ENCODE data around the gene NETO2. TPM values are rescaled to one million over a fixed set of nuclear protein-coding genes. Genes with fewer than 3 reads are reported as not detected.

NETO2 gene
- total and polyA plus RNA-seq, 4 donors = 0.20 to 1.6 (median 0.37) TPM

DNA sequence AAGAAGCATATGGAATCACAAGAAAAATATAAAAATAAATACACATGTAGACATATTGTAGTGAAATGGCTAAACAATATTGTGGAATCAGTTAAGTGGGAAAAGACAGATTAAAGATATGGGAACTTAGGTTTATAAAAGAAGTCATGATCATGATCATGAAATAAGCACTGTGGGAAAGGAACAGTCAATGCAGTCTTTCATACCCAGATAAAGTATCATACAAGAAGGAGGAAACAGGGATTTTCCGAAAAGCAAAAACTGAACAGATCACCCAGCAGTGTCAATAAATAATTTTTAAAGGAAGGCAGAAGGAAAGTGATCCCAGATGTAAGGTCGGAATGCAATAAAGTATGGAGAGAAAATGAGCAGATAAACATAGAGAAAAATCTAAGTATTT is 71.6 kb downstream of the NETO2 start:
- DNase-seq (ENCODE audit: low spot score) = no peak
- no peaks in the 10 kb centered on the region for H3K27me3 ChIP-seq (ENCODE audit: control insufficient read depth in 4 of 4, insufficient read depth in 4 of 4, low read length in 3 of 4)
- peaks cover 0 to 2% (median 0%) of the 10 kb centered on the region in 4 donors for H3K9me3 ChIP-seq (ENCODE audit: control insufficient read depth in 4 of 4, low read length in 3 of 4)
- H3K36me3 ChIP-seq (ENCODE audit: control insufficient read depth in 4 of 4, insufficient read depth in 3 of 4, low read depth in 1 of 4, low read length in 3 of 4) = no peaks in the 10 kb centered on the region
- WGBS = 86% methylated on average over 2 of the region's 2 CpGs
- H3K27ac ChIP-seq (ENCODE audit: low read depth in 1 of 2, low read length in 2 of 2) = no peak overlapping the region
- TF ChIP-seq CTCF (IDR thresholded peaks at IDR 0.05; ENCODE audit: low read depth, low read length, missing input control) (no peak), TAF1 (conservative IDR thresholded peaks at IDR 0.05) (no peak)
- H3K4me3 ChIP-seq (ENCODE audit: low read depth in 1 of 3, low read length in 3 of 3) = no peak overlapping the region
- H3K4me1 ChIP-seq (ENCODE audit: control insufficient read depth in 4 of 4, insufficient read depth in 4 of 4, low read length in 3 of 4) = no peaks in the 10 kb centered on the region
- H3K9ac ChIP-seq (ENCODE audit: low read depth in 1 of 2, low read length in 2 of 2) = no peak overlapping the region

GRCh38 chr16:47069841-47070584 is 73.7 kb downstream of the NETO2 start:
- TF ChIP-seq SP1 (IDR thresholded peaks at IDR 0.05) = no peak
- no peak for TF ChIP-seq EGR1 (IDR thresholded peaks at IDR 0.05; ENCODE audit: low read depth in 2 of 2)
- no peak for TF ChIP-seq RAD21 (IDR thresholded peaks at IDR 0.05)
- no peak for TF ChIP-seq GABPA (IDR thresholded peaks at IDR 0.05 in 1 of 2, conservative IDR thresholded peaks at IDR 0.05 in 1 of 2)
- TF ChIP-seq RXRA (IDR thresholded peaks at IDR 0.05) = no peak
- Histone ChIP-seq H3K27me3 (ENCODE audit: control insufficient read depth in 4 of 4, insufficient read depth in 4 of 4, low read length in 3 of 4) (no peaks in the 10 kb centered on the region), H3K36me3 (ENCODE audit: control insufficient read depth in 4 of 4, insufficient read depth in 3 of 4, low read depth in 1 of 4, low read length in 3 of 4) (no peaks in the 10 kb centered on the region), H3K4me3 (ENCODE audit: low read depth in 1 of 3, low read length in 3 of 3) (no peak overlapping the region), H3K27ac (ENCODE audit: low read depth in 1 of 2, low read length in 2 of 2) (no peak overlapping the region), H3K9me3 (ENCODE audit: control insufficient read depth in 4 of 4, low read length in 3 of 4) (peaks cover 0 to 2% (median 0%) of the 10 kb centered on the region in 4 donors), H3K4me1 (ENCODE audit: control insufficient read depth in 4 of 4, insufficient read depth in 4 of 4, low read length in 3 of 4) (no peaks in the 10 kb centered on the region), H3K9ac (ENCODE audit: low read depth in 1 of 2, low read length in 2 of 2) (no peak overlapping the region)
- WGBS = 93% methylated on average over 11 of the region's 11 CpGs
- no peak for DNase-seq (ENCODE audit: low spot score)

DNA sequence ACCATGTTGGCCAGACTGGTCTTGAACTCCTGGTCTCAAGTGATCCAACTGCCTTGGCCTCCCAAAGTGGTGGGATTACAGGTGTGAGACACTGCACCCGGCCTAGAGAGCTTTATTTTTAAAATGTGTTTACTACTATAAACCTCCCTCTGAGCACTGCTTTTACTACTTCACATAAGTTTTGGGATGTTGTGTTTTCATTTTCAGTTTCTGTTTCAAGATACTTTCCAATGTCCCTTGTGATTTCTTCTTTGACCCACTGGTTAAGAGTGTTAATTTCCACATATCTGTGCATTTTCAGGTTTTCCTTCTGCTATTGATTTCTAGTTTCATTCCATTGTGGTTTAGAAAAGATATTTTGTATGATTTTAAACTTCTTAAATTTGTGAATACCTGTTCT is 74.4 kb downstream of the NETO2 start:
- 62% methylated on average over 1 of the region's 1 CpG for WGBS
- Histone ChIP-seq H3K27me3 (ENCODE audit: control insufficient read depth in 4 of 4, insufficient read depth in 4 of 4, low read length in 3 of 4) (no peaks in the 10 kb centered on the region), H3K4me1 (ENCODE audit: control insufficient read depth in 4 of 4, insufficient read depth in 4 of 4, low read length in 3 of 4) (no peaks in the 10 kb centered on the region), H3K9me3 (ENCODE audit: control insufficient read depth in 4 of 4, low read length in 3 of 4) (peaks cover 0 to 2% (median 0%) of the 10 kb centered on the region in 4 donors), H3K4me3 (ENCODE audit: low read depth in 1 of 3, low read length in 3 of 3) (no peak overlapping the region), H3K27ac (ENCODE audit: low read depth in 1 of 2, low read length in 2 of 2) (no peak overlapping the region), H3K36me3 (ENCODE audit: control insufficient read depth in 4 of 4, insufficient read depth in 3 of 4, low read depth in 1 of 4, low read length in 3 of 4) (no peaks in the 10 kb centered on the region), H3K9ac (ENCODE audit: low read depth in 1 of 2, low read length in 2 of 2) (no peak overlapping the region)
- no peak for DNase-seq (ENCODE audit: low spot score)
- no peak for TF ChIP-seq CTCF (IDR thresholded peaks at IDR 0.05; ENCODE audit: low read depth, low read length, missing input control)
- no peak for TF ChIP-seq YY1 (IDR thresholded peaks at IDR 0.05)
- no peak for TF ChIP-seq SP1 (IDR thresholded peaks at IDR 0.05)
- TF ChIP-seq ATF3 (IDR thresholded peaks at IDR 0.05) = no peak
- TF ChIP-seq RXRA (IDR thresholded peaks at IDR 0.05) = no peak
- no peak for TF ChIP-seq TAF1 (conservative IDR thresholded peaks at IDR 0.05)
- no peak for TF ChIP-seq FOXA1 (IDR thresholded peaks at IDR 0.05)
- no peak for TF ChIP-seq RAD21 (IDR thresholded peaks at IDR 0.05)
- TF ChIP-seq, protein P1, sequence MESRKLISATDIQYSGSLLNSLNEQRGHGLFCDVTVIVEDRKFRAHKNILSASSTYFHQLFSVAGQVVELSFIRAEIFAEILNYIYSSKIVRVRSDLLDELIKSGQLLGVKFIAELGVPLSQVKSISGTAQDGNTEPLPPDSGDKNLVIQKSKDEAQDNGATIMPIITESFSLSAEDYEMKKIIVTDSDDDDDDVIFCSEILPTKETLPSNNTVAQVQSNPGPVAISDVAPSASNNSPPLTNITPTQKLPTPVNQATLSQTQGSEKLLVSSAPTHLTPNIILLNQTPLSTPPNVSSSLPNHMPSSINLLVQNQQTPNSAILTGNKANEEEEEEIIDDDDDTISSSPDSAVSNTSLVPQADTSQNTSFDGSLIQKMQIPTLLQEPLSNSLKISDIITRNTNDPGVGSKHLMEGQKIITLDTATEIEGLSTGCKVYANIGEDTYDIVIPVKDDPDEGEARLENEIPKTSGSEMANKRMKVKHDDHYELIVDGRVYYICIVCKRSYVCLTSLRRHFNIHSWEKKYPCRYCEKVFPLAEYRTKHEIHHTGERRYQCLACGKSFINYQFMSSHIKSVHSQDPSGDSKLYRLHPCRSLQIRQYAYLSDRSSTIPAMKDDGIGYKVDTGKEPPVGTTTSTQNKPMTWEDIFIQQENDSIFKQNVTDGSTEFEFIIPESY (IDR thresholded peaks at IDR 0.05) = no peak
- no peak for TF ChIP-seq NR2F2 (IDR thresholded peaks at IDR 0.05)
- no peak for TF ChIP-seq HNF4A (conservative IDR thresholded peaks at IDR 0.05)
- TF ChIP-seq REST (IDR thresholded peaks at IDR 0.05) = no peak
- TF ChIP-seq JUND (IDR thresholded peaks at IDR 0.05) = no peak
- no peak for TF ChIP-seq GABPA (IDR thresholded peaks at IDR 0.05 in 1 of 2, conservative IDR thresholded peaks at IDR 0.05 in 1 of 2)
- no peak for TF ChIP-seq EGR1 (IDR thresholded peaks at IDR 0.05; ENCODE audit: low read depth in 2 of 2)
- TF ChIP-seq FOXA2 (IDR thresholded peaks at IDR 0.05) = no peak
- TF ChIP-seq HNF4G (IDR thresholded peaks at IDR 0.05) = no peak
